Esophagus muscularis mucosa (tissue), 4 donors: ENCODE data around the gene LIG3. TPM values are rescaled to one million over a fixed set of nuclear protein-coding genes. Genes with fewer than 3 reads are reported as not detected.

Experiments
- DNase-seq: peaks from one replicate; pipeline ENCODE4 v3.0.0-alpha.2; 2017; ENCODE audit errors: extremely low spot score
- H3K27ac ChIP-seq, 4 donors: fragments of 200-600 bp; sonication (generic); replicated peaks in 1 of 4; 1 replicate in 3 of 4; 2 replicates in 1 of 4; pipeline ENCODE4 v1.5.1; 2016 to 2019; ENCODE audit warnings: mild to moderate bottlenecking in 1 of 4
- H3K27me3 ChIP-seq, 4 donors: fragments of 200-600 bp; sonication (generic); one replicate each; pipeline versions ENCODE4 v1.5.1 to v1.6.0; 2016 to 2019
- H3K36me3 ChIP-seq, 4 donors: fragments of 200-600 bp; sonication (generic); one replicate each; pipeline ENCODE4 v1.5.1; 2016 to 2019
- H3K4me1 ChIP-seq, 4 donors: fragments of 200-600 bp; sonication (generic); one replicate each; pipeline ENCODE4 v1.5.1; 2016 to 2019
- H3K4me3 ChIP-seq, 4 donors: fragments of 200-600 bp; sonication (generic); 1 replicate in 2 of 4; 2 replicates in 2 of 4; pipeline ENCODE4 v1.5.1; 2016 to 2019; ENCODE audit warnings: mild to moderate bottlenecking in 4 of 4, moderate library complexity in 1 of 4
- H3K9me3 ChIP-seq, 4 donors: fragments of 200-600 bp; sonication (generic); 1 replicate in 3 of 4; 2 replicates in 1 of 4; pipeline ENCODE4 v1.5.1; 2016 to 2019
- CTCF ChIP-seq, 3 experiments: fragments of 200-600 bp in 2 of 3; fragments of 450-650 bp in 1 of 3; sonication (generic) in 2 of 3; IDR thresholded peaks; one replicate each; pipeline ENCODE4 v1.5.1; 2017 to 2019; ENCODE audit warnings: antibody characterized with exemption in 3 of 3, mild to moderate bottlenecking in 2 of 3, moderate library complexity in 1 of 3
- EP300 ChIP-seq: sonication (generic); formaldehyde crosslinking; IDR thresholded peaks from one replicate; pipeline ENCODE4 v1.6.1; 2017; ENCODE audit warnings: antibody characterized with exemption
- POLR2A ChIP-seq: fragments of 450-650 bp; IDR thresholded peaks from one replicate; pipeline ENCODE4 v1.6.1; 2017; ENCODE audit warnings: antibody characterized with exemption, moderate library complexity, mild to moderate bottlenecking, low read depth
- POLR2AphosphoS5 ChIP-seq, 2 donors: sonication (generic); formaldehyde crosslinking; IDR thresholded peaks; one replicate each; pipeline ENCODE4 v1.6.1; 2017; ENCODE audit warnings: antibody characterized with exemption in 2 of 2
- WGBS: methylation state at CpG from one replicate; pipeline ENCODE4 v1.1.5; 2018; 5-methylcytosine and 5-hydroxymethylcytosine counted together
- intact Hi-C: fragments of 100-400 bp; cut with DNase I; formaldehyde crosslinking; loops from one replicate; pipeline ENCODE4 v1.15.1; 2023
- total RNA-seq, 4 donors: library from RNA; depleted of rRNA; stranded (reverse); fragments of >200 nt; gene quantifications; one replicate each; pipeline versions ENCODE4 v1.1.0 to v1.2.1, GENCODE V29; 2016

Gene LIG3
- total RNA-seq, 4 donors from 2014 or later: 24.7 to 50.7 (median 32.1) TPM

- Histone ChIP-seq H3K27me3 (no peaks in the 10 kb centered on the region), H3K4me3 (no peak overlapping the region), H3K4me1 (peaks cover 0 to 23% (median 20%) of the 10 kb centered on the region in 4 donors), H3K9me3 (no peaks in the 10 kb centered on the region), H3K27ac (no peak overlapping the region), H3K36me3 (no peaks in the 10 kb centered on the region)
- 90% methylated on average over 3 of the region's 3 CpGs for WGBS
- intact Hi-C loops: no loop called here
- no peak for DNase-seq
- TF ChIP-seq EP300 (no peak), POLR2A (no peak), POLR2AphosphoS5 (IDR thresholded peaks at IDR 0.05) (no peak), CTCF (IDR thresholded peaks at IDR 0.05) (no peak)
These were observed 68.5 kb downstream of the LIG3 start for GRCh38 chr17:35048685-35049379.

GRCh38 chr17:35050170-35050569 lies 69.9 kb downstream of the LIG3 start:
- Histone ChIP-seq H3K36me3 (peaks cover 0 to 2% (median 0%) of the 10 kb centered on the region in 4 donors), H3K27ac (no peak overlapping the region), H3K4me3 (no peak overlapping the region), H3K4me1 (peaks cover 0 to 23% (median 20%) of the 10 kb centered on the region in 4 donors), H3K27me3 (no peaks in the 10 kb centered on the region), H3K9me3 (no peaks in the 10 kb centered on the region)
- TF ChIP-seq CTCF (IDR thresholded peaks at IDR 0.05) (no peak), POLR2AphosphoS5 (IDR thresholded peaks at IDR 0.05) (no peak), EP300 (no peak), POLR2A (no peak)
- intact Hi-C loops: no loop called here
- WGBS: 100% methylated on average over 2 of the region's 2 CpGs
- DNase-seq: no peak

- Histone ChIP-seq H3K9me3 (no peaks in the 10 kb centered on the region), H3K27ac (peak overlapping the region; percentile 3 to 15 (median 12)), H3K4me1 (peaks cover 0 to 23% (median 20%) of the 10 kb centered on the region in 4 donors), H3K27me3 (no peaks in the 10 kb centered on the region), H3K4me3 (no peak overlapping the region), H3K36me3 (peaks cover 0 to 3% (median 0%) of the 10 kb centered on the region in 4 donors)
- intact Hi-C loops: no loop called here
- WGBS: 33% methylated on average over 2 of the region's 2 CpGs
- DNase-seq: no peak
- no peak for TF ChIP-seq POLR2A
- no peak for TF ChIP-seq POLR2AphosphoS5 (IDR thresholded peaks at IDR 0.05)
- no peak for TF ChIP-seq CTCF (IDR thresholded peaks at IDR 0.05)
- TF ChIP-seq EP300: no peak
These were observed 70.9 kb downstream of the LIG3 start for GRCh38 chr17:35051183-35051578.

GRCh38 chr17:35051579-35052240 lies 71.4 kb downstream of the LIG3 start:
- intact Hi-C loops: no loop called here
- 38% methylated on average over 6 of the region's 6 CpGs for WGBS
- H3K27ac ChIP-seq: peak overlapping the region; percentile 3 to 15 (median 12)

More at GRCh38 chr17:35051579-35052240, 71.4 kb downstream of the LIG3 start:
- no peak for DNase-seq
- no peak overlapping the region for H3K4me3 ChIP-seq
- H3K36me3 ChIP-seq: peaks cover 0 to 3% (median 0%) of the 10 kb centered on the region in 4 donors
- H3K4me1 ChIP-seq: peaks cover 0 to 23% (median 20%) of the 10 kb centered on the region in 4 donors
- TF ChIP-seq EP300: no peak
- TF ChIP-seq POLR2A: no peak
- no peak for TF ChIP-seq CTCF (IDR thresholded peaks at IDR 0.05)
- no peak for TF ChIP-seq POLR2AphosphoS5 (IDR thresholded peaks at IDR 0.05)
- no peaks in the 10 kb centered on the region for H3K9me3 ChIP-seq
- H3K27me3 ChIP-seq: no peaks in the 10 kb centered on the region
